Right kidney (tissue), 9 donors: ENCODE measurements around the gene PAK6.

ENCODE experiments used
- DNase-seq: peaks from one replicate; pipeline ENCODE4 v3.0.0-alpha.2; 2016
- long read RNA-seq, 8 donors: transcript quantifications; one replicate each; lab custom pipeline, GENCODE V29; 2026

The PAK6 gene
- long read RNA-seq, donor 1: 0 reads
- long read RNA-seq, donor 2, full-length matches to known transcripts: 1 of 1 reads
- long read RNA-seq, donor 2, partial matches to known transcripts: 0 of 1 reads
- long read RNA-seq, donor 2, other reads (novel, unspliced or antisense): 0 of 1 reads
- long read RNA-seq, donor 3: 0 reads
- long read RNA-seq, donor 4, full-length matches to known transcripts: 2 of 2 reads
- long read RNA-seq, donor 4, partial matches to known transcripts: 0 of 2 reads
- long read RNA-seq, donor 4, other reads (novel, unspliced or antisense): 0 of 2 reads
- long read RNA-seq, donor 5, full-length matches to known transcripts: 1 of 1 reads
- long read RNA-seq, donor 5, partial matches to known transcripts: 0 of 1 reads
- long read RNA-seq, donor 5, other reads (novel, unspliced or antisense): 0 of 1 reads
- long read RNA-seq, donor 6, partial matches to known transcripts: 0 of 1 reads
- long read RNA-seq, donor 6, other reads (novel, unspliced or antisense): 0 of 1 reads
- long read RNA-seq, donor 7: 0 reads
- long read RNA-seq, donor 8: 0 reads

- peak; percentile 71 for DNase-seq
Measured at GRCh38 chr15:40238532-40239403, at the start of gene PAK6. Gene PAK6, plus strand, starts transcription at chr15:40239063. Its CDS starts 25,723 bp downstream, at chr15:40264786.

DNA sequence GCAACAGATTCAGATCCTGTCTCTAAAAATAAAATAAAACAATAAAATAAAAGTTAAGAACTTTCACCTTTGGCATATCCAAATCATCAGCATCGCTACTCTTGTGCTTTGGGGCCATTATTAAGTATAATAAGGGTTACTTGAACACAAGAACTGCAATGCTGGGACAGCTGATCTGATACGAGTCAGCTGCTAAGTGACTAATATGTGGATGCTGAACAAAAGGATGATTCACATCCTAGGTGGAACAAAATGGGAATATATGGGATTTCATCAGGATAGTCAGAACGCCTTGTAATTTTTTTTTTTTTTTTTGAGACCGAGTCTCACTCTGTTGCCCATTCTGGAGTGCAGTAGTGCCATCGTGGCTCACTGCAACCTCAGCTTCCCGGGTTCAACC lies 48.3 kb upstream of the PAK6 start:
- no peak for DNase-seq

- no peak for DNase-seq
Measured at GRCh38 chr15:40192942-40193341, 45.9 kb upstream of the PAK6 start.

DNA sequence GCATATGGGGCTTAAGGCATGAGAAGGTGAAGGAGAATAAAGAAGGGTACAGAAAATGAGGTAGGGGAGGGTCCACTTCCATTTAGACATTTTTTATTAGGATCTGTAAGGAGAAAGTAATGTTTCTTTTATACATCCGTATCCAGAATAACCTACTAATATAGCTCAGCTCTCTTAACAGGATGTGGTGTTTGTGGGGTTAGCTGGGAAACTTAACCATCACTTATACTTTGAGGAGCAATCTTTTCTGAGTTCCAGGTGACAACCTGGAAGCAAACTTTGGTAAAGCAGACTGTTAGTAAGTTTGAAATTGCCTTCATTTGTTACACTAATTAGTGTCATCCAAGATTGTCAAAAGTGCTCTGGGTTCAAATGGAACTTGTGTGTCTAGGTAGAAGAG lies 41.4 kb upstream of the PAK6 start:
- DNase-seq: no peak

DNA sequence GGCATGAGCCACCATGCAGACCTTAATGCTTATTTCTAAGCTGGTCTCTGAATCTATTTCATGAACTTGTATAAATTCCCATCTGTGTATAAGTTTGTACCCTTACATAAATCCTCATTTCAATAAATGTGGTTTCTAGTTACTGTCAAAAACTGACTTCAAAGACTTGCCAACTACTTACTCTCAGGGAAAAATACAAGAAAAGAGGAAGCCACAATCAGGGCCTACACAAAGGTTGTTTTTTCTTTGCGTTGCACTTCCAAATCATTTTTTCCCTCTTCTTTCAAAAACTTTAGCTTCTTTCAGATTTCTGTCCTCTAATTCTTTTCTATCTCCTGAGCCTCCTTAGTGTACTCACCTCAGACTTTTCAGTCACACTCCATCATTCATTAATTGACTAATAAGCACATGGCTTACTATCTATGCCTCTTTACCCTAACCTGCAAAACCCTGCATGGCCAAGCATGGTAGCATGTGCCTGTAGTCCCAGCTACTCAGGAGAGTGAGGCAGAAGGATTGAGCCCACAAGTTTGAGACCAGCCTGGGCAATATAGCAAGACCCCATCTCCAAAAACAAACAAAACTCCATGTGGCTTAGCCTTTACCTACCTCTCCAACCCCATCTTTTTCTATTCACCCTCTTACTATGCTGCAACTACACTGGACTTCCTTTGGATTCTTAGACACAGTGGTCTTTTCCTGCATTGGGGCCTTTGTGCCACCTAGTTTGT lies 40.3 kb upstream of the PAK6 start:
- no peak for DNase-seq

GRCh38 chr15:40204100-40204499 lies 34.8 kb upstream of the PAK6 start:
- DNase-seq: no peak

GRCh38 chr15:40217166-40217824 lies 21.6 kb upstream of the PAK6 start:
- peak; percentile 38 for DNase-seq

DNA sequence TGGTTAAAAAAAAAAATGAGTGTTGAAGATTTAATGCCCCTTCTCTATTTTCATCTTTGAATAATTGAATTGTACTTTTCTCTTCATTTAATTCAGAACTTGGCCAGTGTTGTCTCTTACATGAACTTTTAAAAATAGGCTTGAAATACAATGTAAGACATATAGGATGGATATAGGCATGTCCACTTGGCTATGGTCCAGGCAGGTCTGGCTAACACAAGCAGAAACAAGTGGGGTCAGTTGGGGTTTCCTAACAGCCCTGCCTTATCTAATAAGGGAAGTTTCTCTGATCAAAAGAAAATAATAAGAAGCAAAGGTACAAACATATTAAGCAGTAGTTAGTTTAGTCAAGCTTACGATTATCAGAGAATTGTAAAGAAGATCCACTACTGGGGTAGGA lies 19.1 kb upstream of the PAK6 start:
- DNase-seq: no peak

- DNase-seq: no peak
Measured at GRCh38 chr15:40222131-40222530, 16.7 kb upstream of the PAK6 start.

- no peak for DNase-seq
Measured at GRCh38 chr15:40226736-40227135, 12.1 kb upstream of the PAK6 start.

- DNase-seq: no peak
Measured at GRCh38 chr15:40229316-40229715, 9.5 kb upstream of the PAK6 start.

DNA sequence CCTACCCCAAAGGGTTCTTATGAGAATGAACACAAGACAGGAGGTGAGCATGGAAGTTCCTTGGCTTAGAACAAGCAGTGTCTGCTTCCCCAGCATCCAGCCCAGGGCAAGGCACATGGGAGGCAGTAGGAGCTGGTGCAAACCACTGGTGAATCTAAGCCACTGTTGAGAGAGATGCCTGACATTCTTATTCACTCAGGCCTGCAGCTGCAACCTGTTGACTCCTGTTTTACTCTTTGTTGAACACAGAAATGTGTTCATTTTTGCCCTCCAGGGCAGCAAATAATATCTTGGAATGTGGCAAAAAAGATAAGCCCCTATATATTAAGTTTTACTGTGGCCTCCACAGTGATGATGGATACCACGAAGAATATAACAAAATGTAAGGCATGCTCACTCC lies 8.9 kb upstream of the PAK6 start:
- no peak for DNase-seq

DNA sequence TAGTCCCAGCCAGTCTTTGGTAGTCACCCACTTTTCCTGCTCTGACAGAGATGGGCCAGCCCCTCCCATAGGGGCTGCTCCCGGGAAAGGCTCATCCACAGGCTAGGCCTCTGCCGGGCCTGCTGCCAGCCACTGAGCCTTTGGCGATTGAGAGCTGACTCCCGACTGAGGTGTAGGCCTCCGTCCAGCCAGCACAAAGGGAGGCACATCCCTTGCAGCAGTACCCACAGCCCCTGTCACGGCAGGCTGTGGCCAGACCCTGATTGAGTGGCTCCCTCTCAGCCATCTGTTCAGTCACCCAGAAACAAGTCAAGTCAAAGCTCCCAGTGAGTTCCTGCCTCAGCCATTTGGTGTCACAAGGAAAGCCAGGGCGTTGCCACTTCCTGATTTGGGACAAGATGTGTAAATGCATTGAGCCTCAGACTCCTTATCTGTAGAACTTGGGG lies 6.2 kb upstream of the PAK6 start:
- DNase-seq: no peak

- DNase-seq: no peak
Measured at GRCh38 chr15:40233727-40234577, 4.9 kb upstream of the PAK6 start.

DNA sequence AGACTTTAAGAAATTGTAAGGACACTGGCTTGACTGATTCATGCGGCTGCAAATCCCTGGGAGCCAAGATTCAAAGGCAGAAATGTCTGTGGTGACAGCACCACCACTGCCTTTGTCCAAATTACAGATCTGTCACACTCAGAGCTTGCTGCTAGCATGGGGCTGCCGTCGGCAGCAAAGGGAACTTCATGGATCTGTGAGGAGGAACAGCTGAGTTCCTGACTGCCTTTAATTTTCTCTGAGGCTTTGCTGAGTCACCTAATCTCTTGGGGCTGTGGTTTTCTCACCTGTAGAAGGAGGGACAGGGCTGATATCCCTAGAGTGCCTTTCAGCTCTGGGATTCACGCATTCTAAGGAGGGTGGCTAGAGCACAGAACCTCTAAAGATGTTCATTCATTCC lies 4.1 kb upstream of the PAK6 start:
- DNase-seq: no peak

DNA sequence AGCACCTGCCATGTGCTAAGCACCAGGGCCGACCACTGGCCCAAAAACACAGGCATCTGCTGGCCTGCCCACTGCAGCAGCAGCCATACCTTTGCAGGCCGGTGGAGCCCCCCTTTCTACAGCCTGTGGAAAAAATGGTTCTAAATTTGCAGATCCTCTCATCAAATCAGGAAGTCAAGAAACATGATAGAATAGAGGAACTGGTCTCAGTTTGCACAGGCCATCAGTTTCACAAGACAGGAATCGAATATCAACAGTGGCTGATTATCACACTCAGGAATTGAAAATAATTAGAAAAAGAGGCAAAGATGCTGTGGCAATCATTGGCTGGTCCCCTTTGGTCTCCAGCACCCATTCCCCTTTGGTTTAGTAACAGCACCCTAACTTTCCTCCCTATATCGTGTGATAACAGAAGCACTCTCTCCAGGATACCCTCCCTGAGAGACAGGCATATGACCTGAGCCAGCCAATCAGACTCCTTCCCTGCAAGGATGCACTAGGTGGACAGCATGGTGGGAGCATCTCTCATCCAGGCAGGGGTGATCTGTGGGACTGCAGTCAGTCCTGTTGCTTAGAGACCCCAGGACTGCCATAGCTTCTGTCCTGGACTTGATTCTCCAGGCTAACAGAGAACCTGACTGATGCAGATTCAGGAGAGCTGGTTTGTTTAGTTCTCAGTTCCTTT lies 3.5 kb upstream of the PAK6 start:
- DNase-seq: no peak

DNA sequence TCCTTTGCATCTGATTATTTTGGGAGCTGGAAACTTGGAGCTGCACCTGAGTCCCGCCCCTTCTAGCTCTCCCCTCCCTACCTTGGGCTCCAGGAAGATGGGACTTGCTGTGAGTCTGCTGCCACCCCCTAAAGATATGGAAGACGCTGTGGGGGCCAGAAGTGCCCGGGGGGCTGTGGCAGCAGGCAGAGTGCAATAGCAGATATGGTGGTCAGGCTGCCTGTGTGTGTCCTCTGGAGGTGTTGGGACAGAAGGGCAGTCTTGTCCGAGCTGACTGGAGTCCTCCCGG lies 485 bp downstream of the PAK6 start:
- DNase-seq: no peak

GRCh38 chr15:40239693-40240618 lies 1.1 kb downstream of the PAK6 start:
- no peak for DNase-seq

GRCh38 chr15:40240619-40241221 lies 1.9 kb downstream of the PAK6 start:
- DNase-seq: no peak
